Testis (tissue), 2 donors: ENCODE measurements around the gene MOG.

ENCODE experiments used
- CTCF ChIP-seq, 3 experiments: fragments of 450-650 bp in 2 of 3; fragments of 200-600 bp in 1 of 3; sonication (generic) in 1 of 3; IDR thresholded peaks; one replicate each; pipeline ENCODE4 v1.5.1; 2016 to 2019; ENCODE audit warnings: antibody characterized with exemption in 3 of 3, mild to moderate bottlenecking in 2 of 3, moderate library complexity in 1 of 3
- POLR2A ChIP-seq: fragments of 450-650 bp; IDR thresholded peaks from one replicate; pipeline ENCODE4 v1.6.1; 2017; ENCODE audit warnings: antibody characterized with exemption, mild to moderate bottlenecking, moderate library complexity

- TF ChIP-seq CTCF (IDR thresholded peaks at IDR 0.05) (peak in 2 of 3 experiments; percentile 32 to 58), POLR2A (no peak)
Measured at GRCh38 chr6:29628419-29629281, 28.2 kb upstream of the MOG start.
